ENCODE results near the gene TACR2.

Gene TACR2

DNA sequence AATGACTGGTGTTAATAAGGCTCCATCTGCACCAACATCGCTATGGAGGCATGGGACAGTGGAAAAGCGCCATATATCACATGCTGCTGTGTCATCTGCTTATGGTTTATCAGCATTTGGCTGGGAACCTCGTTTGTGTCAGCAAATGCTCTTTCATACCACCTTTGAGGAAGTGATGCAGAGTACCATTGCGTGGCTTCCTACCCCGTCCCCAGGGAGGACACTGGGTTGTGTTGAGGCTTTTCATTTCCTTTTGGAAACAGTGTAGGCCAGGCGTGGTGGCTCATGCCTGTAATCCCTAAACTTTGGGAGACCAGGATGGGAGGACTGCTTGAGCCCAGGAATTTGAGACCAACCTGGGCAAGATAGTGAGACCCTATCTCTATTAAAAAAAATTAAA lies 6.8 kb downstream of the TACR2 start:
- Histone ChIP-seq H2AFZ (ENCODE audit: low read depth) (no peak overlapping the region), H3K4me1 (ENCODE audit: low read depth, poor library complexity, severe bottlenecking) (peaks cover 11% of the 10 kb centered on the region), H3K9ac (no peak overlapping the region), H3K79me2 (ENCODE audit: insufficient read depth, low read depth) (no peaks in the 10 kb centered on the region), H3K27ac (no peak overlapping the region), H3K4me2 (no peak overlapping the region), H4K20me1 (ENCODE audit: insufficient read depth) (no peaks in the 10 kb centered on the region), H3K27me3 (ENCODE audit: insufficient read depth, low read depth) (no peaks in the 10 kb centered on the region), H3K4me3 (IDR thresholded peaks at IDR 0.05; ENCODE audit: insufficient read depth, low read depth, low read length) (no peak overlapping the region), H3K36me3 (ENCODE audit: insufficient read depth) (no peaks in the 10 kb centered on the region)
- TF ChIP-seq, protein P1, sequence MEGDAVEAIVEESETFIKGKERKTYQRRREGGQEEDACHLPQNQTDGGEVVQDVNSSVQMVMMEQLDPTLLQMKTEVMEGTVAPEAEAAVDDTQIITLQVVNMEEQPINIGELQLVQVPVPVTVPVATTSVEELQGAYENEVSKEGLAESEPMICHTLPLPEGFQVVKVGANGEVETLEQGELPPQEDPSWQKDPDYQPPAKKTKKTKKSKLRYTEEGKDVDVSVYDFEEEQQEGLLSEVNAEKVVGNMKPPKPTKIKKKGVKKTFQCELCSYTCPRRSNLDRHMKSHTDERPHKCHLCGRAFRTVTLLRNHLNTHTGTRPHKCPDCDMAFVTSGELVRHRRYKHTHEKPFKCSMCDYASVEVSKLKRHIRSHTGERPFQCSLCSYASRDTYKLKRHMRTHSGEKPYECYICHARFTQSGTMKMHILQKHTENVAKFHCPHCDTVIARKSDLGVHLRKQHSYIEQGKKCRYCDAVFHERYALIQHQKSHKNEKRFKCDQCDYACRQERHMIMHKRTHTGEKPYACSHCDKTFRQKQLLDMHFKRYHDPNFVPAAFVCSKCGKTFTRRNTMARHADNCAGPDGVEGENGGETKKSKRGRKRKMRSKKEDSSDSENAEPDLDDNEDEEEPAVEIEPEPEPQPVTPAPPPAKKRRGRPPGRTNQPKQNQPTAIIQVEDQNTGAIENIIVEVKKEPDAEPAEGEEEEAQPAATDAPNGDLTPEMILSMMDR (conservative IDR thresholded peaks at IDR 0.05; ENCODE audit: low read depth, low read length), result no peak

DNA sequence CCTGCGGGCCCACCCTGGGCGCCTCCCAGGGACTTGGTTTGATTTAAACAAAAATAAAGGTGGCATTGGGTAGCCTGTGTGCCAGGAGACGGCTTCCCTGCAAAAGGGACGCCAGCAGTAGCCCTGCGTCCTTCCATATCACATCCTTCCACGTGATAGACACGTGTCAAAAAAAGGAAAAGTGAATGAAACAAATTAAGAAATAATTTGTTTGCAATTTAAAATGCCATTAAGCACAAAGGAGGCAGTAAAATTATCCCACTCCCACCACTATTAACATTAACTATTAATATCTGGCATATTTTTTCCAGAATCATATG lies 7.6 kb downstream of the TACR2 start:
- peak overlapping the region; percentile 58 for H2AFZ ChIP-seq (ENCODE audit: low read depth)
- no peak overlapping the region for H3K4me2 ChIP-seq
- H3K9ac ChIP-seq, result peak overlapping the region; percentile 41; the same call in 1 of the 2 replicates
- H3K79me2 ChIP-seq (ENCODE audit: insufficient read depth, low read depth), result no peaks in the 10 kb centered on the region
- H3K27ac ChIP-seq, result peak overlapping the region; percentile 35
- TF ChIP-seq, protein P1 (conservative IDR thresholded peaks at IDR 0.05; ENCODE audit: low read depth, low read length), result no peak
- H3K4me3 ChIP-seq (IDR thresholded peaks at IDR 0.05; ENCODE audit: insufficient read depth, low read depth, low read length), result no peak overlapping the region
- peaks cover 11% of the 10 kb centered on the region for H3K4me1 ChIP-seq (ENCODE audit: low read depth, poor library complexity, severe bottlenecking)
- H4K20me1 ChIP-seq (ENCODE audit: insufficient read depth), result no peaks in the 10 kb centered on the region
- H3K36me3 ChIP-seq (ENCODE audit: insufficient read depth), result no peaks in the 10 kb centered on the region
- H3K27me3 ChIP-seq (ENCODE audit: insufficient read depth, low read depth), result no peaks in the 10 kb centered on the region

DNA sequence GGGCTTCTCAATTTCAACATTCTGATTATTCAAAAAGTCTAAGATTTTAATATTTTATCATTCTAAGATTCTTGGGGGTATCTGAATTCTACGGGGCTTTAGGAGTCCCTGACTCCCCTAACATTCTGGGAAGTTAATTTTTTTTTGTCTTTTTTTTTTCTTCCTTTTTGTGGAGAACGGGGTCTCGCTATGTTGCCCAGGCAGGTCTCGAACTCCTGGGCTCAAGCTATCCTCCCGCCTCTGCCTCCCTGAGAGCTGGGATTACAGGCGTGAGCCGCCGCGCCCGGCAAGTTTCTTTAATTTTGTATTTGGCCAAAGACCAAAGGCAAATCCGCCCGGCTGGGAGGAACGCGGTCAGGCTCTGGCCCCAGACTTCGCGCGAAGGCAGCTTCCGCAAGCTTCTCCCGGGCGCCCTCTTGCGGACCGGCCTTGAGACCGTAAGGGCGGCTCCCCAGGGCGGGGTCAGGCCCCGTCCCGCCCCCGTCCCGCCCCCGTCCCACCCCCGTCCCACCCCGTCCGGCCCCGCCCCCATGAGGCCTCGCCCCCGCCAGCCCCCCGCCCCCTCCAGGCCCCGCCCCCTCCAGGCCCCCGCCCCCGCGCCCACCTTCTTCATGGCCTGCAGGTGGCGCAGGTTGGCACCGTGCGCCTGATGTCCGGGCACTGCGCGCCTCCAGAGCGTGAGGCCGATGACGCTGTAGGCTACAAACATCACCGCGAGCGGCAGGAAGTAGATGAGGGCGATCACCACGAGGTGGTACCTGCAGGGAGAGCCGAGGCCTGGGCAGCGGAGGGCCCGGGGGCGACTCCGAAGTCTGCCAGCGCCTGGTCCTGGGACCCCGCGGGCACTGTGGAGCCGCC lies 8.2 kb downstream of the TACR2 start:
- H4K20me1 ChIP-seq (ENCODE audit: insufficient read depth), result no peaks in the 10 kb centered on the region
- no peaks in the 10 kb centered on the region for H3K79me2 ChIP-seq (ENCODE audit: insufficient read depth, low read depth)
- H3K4me2 ChIP-seq, result peak overlapping the region; percentile 53
- TF ChIP-seq, protein P1 (conservative IDR thresholded peaks at IDR 0.05; ENCODE audit: low read depth, low read length), result 0 out of 2 replicates have a peak, but pooled peaks have one; percentile 19
- peak overlapping the region; percentile 70 for H2AFZ ChIP-seq (ENCODE audit: low read depth)
- H3K4me1 ChIP-seq (ENCODE audit: low read depth, poor library complexity, severe bottlenecking), result peaks cover 11% of the 10 kb centered on the region
- no peaks in the 10 kb centered on the region for H3K27me3 ChIP-seq (ENCODE audit: insufficient read depth, low read depth)
- no peak overlapping the region for H3K4me3 ChIP-seq (IDR thresholded peaks at IDR 0.05; ENCODE audit: insufficient read depth, low read depth, low read length)
- H3K9ac ChIP-seq, result peak overlapping the region; percentile 42; the same call in 1 of the 2 replicates
- H3K27ac ChIP-seq, result peak overlapping the region; percentile 41
- H3K36me3 ChIP-seq (ENCODE audit: insufficient read depth), result no peaks in the 10 kb centered on the region

DNA sequence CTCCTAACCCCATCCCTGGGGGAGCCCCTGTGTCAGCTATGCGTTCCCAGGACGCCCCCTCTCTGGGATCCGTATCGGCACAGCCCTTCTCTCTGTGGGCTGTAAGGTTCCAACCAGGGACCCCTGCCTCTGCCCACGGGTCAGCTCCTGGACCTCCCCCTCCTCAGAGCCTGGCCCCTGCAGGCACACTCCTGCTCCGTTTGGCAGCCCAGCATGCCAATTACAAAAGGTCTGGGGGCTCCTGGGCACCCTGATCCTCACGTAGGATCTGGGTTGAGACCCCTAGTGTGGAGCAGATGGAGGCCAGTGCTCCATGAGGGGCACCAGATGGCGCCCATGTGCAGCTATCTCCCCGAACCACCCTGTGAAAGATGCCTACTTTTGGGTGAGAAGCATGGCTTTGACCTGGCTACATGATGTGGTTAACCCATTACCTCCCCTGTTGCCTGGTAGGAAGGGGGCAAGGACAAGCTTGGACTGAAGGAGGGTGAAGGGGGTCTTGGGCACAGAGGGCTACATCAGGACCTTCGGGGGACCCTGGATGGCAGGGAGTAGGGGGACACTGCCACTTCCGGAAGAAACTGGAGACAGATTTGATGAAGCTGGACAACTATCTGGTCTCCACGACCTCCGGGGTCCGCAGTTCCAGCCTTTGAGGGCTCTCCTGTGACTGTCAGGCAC lies 9.0 kb downstream of the TACR2 start:
- no peaks in the 10 kb centered on the region for H4K20me1 ChIP-seq (ENCODE audit: insufficient read depth)
- peak overlapping the region; percentile 41; the same call in 1 of the 2 replicates for H3K27ac ChIP-seq
- H3K9ac ChIP-seq, result peak overlapping the region; percentile 42; the same call in 1 of the 2 replicates
- no peaks in the 10 kb centered on the region for H3K36me3 ChIP-seq (ENCODE audit: insufficient read depth)
- no peaks in the 10 kb centered on the region for H3K79me2 ChIP-seq (ENCODE audit: insufficient read depth, low read depth)
- TF ChIP-seq, protein P1 (conservative IDR thresholded peaks at IDR 0.05; ENCODE audit: low read depth, low read length), result peak; percentile 29
- peak overlapping the region; percentile 70 for H2AFZ ChIP-seq (ENCODE audit: low read depth)
- peak overlapping the region; percentile 53 for H3K4me2 ChIP-seq
- H3K4me1 ChIP-seq (ENCODE audit: low read depth, poor library complexity, severe bottlenecking), result peaks cover 11% of the 10 kb centered on the region
- H3K4me3 ChIP-seq (IDR thresholded peaks at IDR 0.05; ENCODE audit: insufficient read depth, low read depth, low read length), result no peak overlapping the region
- no peaks in the 10 kb centered on the region for H3K27me3 ChIP-seq (ENCODE audit: insufficient read depth, low read depth)

Data from KMS-11 (cell line).